HG03066 (cell line): ENCODE results near the gene NUP42.
A peak's percentile ranks its signal among the peaks of the same experiment; 100 is the strongest.
"Not testable (repeated sequence)": the region's sequence is repeated elsewhere in the genome, so short reads cannot be mapped to it uniquely, and the experiment has no call there.

Source experiments
- ATAC-seq: cut with Tn5 transposase; IDR thresholded peaks from one replicate; pipeline ENCODE4 v1.9.1; 2021; ENCODE audit warnings: low read depth; ENCODE audit not compliant: unreplicated experiment

Gene NUP42

GRCh38 chr7:23181684-23182553 lies at the start of gene NUP42:
TSS of gene NUP42 (plus strand) at chr7:23182048. CDS start at chr7:23182086, 38 bp downstream.
- ATAC-seq, result peak; percentile 93

- ATAC-seq, result no peak
Measured at GRCh38 chr7:23133797-23134196, 48.1 kb upstream of the NUP42 start.

GRCh38 chr7:23135755-23136154 lies 46.1 kb upstream of the NUP42 start:
- ATAC-seq, result no peak

GRCh38 chr7:23136216-23136615 lies 45.6 kb upstream of the NUP42 start:
- no peak for ATAC-seq

GRCh38 chr7:23157679-23158078 lies 24.2 kb upstream of the NUP42 start:
- no peak for ATAC-seq

- no peak for ATAC-seq
Measured at GRCh38 chr7:23158546-23158945, 23.3 kb upstream of the NUP42 start.

- ATAC-seq, result no peak
Measured at GRCh38 chr7:23161482-23161881, 20.4 kb upstream of the NUP42 start.

GRCh38 chr7:23164846-23165245 lies 17.0 kb upstream of the NUP42 start:
- ATAC-seq, result no peak

GRCh38 chr7:23165316-23165715 lies 16.5 kb upstream of the NUP42 start:
- no peak for ATAC-seq

GRCh38 chr7:23167691-23168090 lies 14.2 kb upstream of the NUP42 start:
- ATAC-seq, result no peak

- ATAC-seq, result no peak
Measured at GRCh38 chr7:23168111-23168885, 13.6 kb upstream of the NUP42 start.

- no peak for ATAC-seq
Measured at GRCh38 chr7:23175938-23176337, 5.9 kb upstream of the NUP42 start.

- no peak for ATAC-seq
Measured at GRCh38 chr7:23183279-23184012, 1.6 kb downstream of the NUP42 start.

GRCh38 chr7:23184291-23184690 lies 2.4 kb downstream of the NUP42 start:
- no peak for ATAC-seq

- ATAC-seq, result no peak
Measured at GRCh38 chr7:23184709-23185359, 3.0 kb downstream of the NUP42 start.

GRCh38 chr7:23185980-23186379 lies 4.1 kb downstream of the NUP42 start:
- no peak for ATAC-seq

GRCh38 chr7:23191022-23191421 lies 9.2 kb downstream of the NUP42 start:
- ATAC-seq, result no peak

GRCh38 chr7:23193650-23194227 lies 11.9 kb downstream of the NUP42 start:
- ATAC-seq, result not testable (repeated sequence)

- ATAC-seq, result no peak
Measured at GRCh38 chr7:23196306-23196705, 14.5 kb downstream of the NUP42 start.

GRCh38 chr7:23197745-23198144 lies 15.9 kb downstream of the NUP42 start:
- ATAC-seq, result not testable (repeated sequence)
